Activated CD4-positive, alpha-beta T cell treated with anti-CD3 and anti-CD28 coated beads for 24 hours (primary cell): ENCODE measurements around the gene KPTN.

Experiments
- DNase-seq, 2 donors: peaks; one replicate each; pipeline ENCODE4 v3.0.0-alpha.2; 2020; ENCODE audit warnings: low read depth in 2 of 2

The KPTN gene

GRCh38 chr19:47483800-47484690, at the start of gene KPTN:
Gene KPTN (minus strand): TSS chr19:47484219. CDS start chr19:47484160, 59 bp downstream.
- DNase-seq, result peak; percentile 81 to 87

- DNase-seq, result no peak
Observed at GRCh38 chr19:47531640-47532387, 47.8 kb upstream of the KPTN start.

GRCh38 chr19:47529018-47529742, 45.2 kb upstream of the KPTN start:
- DNase-seq, result no peak

- DNase-seq, result no peak
Observed at GRCh38 chr19:47526798-47527197, 42.8 kb upstream of the KPTN start.

GRCh38 chr19:47523473-47523872, 39.5 kb upstream of the KPTN start:
- DNase-seq, result no peak

GRCh38 chr19:47521473-47522180, 37.6 kb upstream of the KPTN start:
- no peak for DNase-seq

- no peak for DNase-seq
Observed at GRCh38 chr19:47520839-47521238, 36.8 kb upstream of the KPTN start.

- no peak for DNase-seq
Observed at GRCh38 chr19:47520343-47520806, 36.4 kb upstream of the KPTN start.

- DNase-seq, result no peak
Observed at GRCh38 chr19:47518854-47519253, 34.8 kb upstream of the KPTN start.

- DNase-seq, result peak in 1 of 2 donors; percentile 31
Observed at GRCh38 chr19:47518139-47518538, 34.1 kb upstream of the KPTN start.

GRCh38 chr19:47514869-47515588, 31.0 kb upstream of the KPTN start, which contains the start of gene NAPA:
Gene NAPA (minus strand): TSS chr19:47515063. CDS start chr19:47514940, 123 bp downstream.
- peak; percentile 100 for DNase-seq

GRCh38 chr19:47514151-47514868, 30.3 kb upstream of the KPTN start:
- DNase-seq, result no peak

- DNase-seq, result no peak
Observed at GRCh38 chr19:47512948-47513319, 28.9 kb upstream of the KPTN start.

- no peak for DNase-seq
Observed at GRCh38 chr19:47512183-47512947, 28.3 kb upstream of the KPTN start.

- DNase-seq, result no peak
Observed at GRCh38 chr19:47511681-47512080, 27.7 kb upstream of the KPTN start.

GRCh38 chr19:47511128-47511517, 27.1 kb upstream of the KPTN start:
- no peak for DNase-seq

GRCh38 chr19:47510516-47511127, 26.6 kb upstream of the KPTN start:
- DNase-seq, result no peak

- DNase-seq, result no peak
Observed at GRCh38 chr19:47509973-47510372, 26.0 kb upstream of the KPTN start.
